Amniotic epithelial cell (primary cell): Measurements from ENCODE around the gene PPM1B.
"Not testable (repeated sequence)": the region's sequence is repeated elsewhere in the genome, so short reads cannot be mapped to it uniquely, and the experiment has no call there.

ENCODE experiments used
- DNase-seq: peaks from one replicate; pipeline ENCODE4 v3.0.0-alpha.2; 2010; ENCODE audit warnings: low read depth

PPM1B gene

GRCh38 chr2:44168681-44169154, at the start of gene PPM1B:
PPM1B (plus strand) TSS chr2:44168875; CDS start chr2:44201200, 32,325 bp downstream.
- DNase-seq: no peak

GRCh38 chr2:44119878-44120277, 48.8 kb upstream of the PPM1B start:
- DNase-seq: peak; percentile 38

- DNase-seq: peak; percentile 93
Observed at GRCh38 chr2:44120428-44120827, 48.2 kb upstream of the PPM1B start.

- no peak for DNase-seq
Observed at GRCh38 chr2:44121899-44122298, 46.8 kb upstream of the PPM1B start.

- DNase-seq: no peak
Observed at GRCh38 chr2:44124500-44124899, 44.2 kb upstream of the PPM1B start.

- peak; percentile 58 for DNase-seq
Observed at GRCh38 chr2:44126106-44126797, 42.4 kb upstream of the PPM1B start.

- peak; percentile 60 for DNase-seq
Observed at GRCh38 chr2:44130441-44130840, 38.2 kb upstream of the PPM1B start.

GRCh38 chr2:44131177-44131576, 37.5 kb upstream of the PPM1B start:
- no peak for DNase-seq

GRCh38 chr2:44133602-44134001, 35.1 kb upstream of the PPM1B start:
- DNase-seq: not testable (repeated sequence)

GRCh38 chr2:44134848-44135247, 33.8 kb upstream of the PPM1B start:
- no peak for DNase-seq

GRCh38 chr2:44135296-44135695, 33.4 kb upstream of the PPM1B start:
- no peak for DNase-seq

- peak; percentile 36 for DNase-seq
Observed at GRCh38 chr2:44135771-44136170, 32.9 kb upstream of the PPM1B start.

GRCh38 chr2:44136252-44136651, 32.4 kb upstream of the PPM1B start:
- peak; percentile 83 for DNase-seq

- no peak for DNase-seq
Observed at GRCh38 chr2:44137048-44137447, 31.6 kb upstream of the PPM1B start.

GRCh38 chr2:44137872-44138551, 30.7 kb upstream of the PPM1B start:
- no peak for DNase-seq

- DNase-seq: no peak
Observed at GRCh38 chr2:44139741-44140140, 28.9 kb upstream of the PPM1B start.

- DNase-seq: no peak
Observed at GRCh38 chr2:44142306-44142705, 26.4 kb upstream of the PPM1B start.

- no peak for DNase-seq
Observed at GRCh38 chr2:44143701-44144100, 25.0 kb upstream of the PPM1B start.

GRCh38 chr2:44148999-44149398, 19.7 kb upstream of the PPM1B start:
- DNase-seq: no peak

- no peak for DNase-seq
Observed at GRCh38 chr2:44150473-44150872, 18.2 kb upstream of the PPM1B start.

- no peak for DNase-seq
Observed at GRCh38 chr2:44152865-44153669, 15.6 kb upstream of the PPM1B start.

GRCh38 chr2:44155666-44156446, 12.8 kb upstream of the PPM1B start:
- DNase-seq: peak; percentile 75
